ENCODE measurements around the gene SATB1.

- TF ChIP-seq POLR2A (IDR thresholded peaks at IDR 0.05), result no peak
- no peak for TF ChIP-seq CTCF (IDR thresholded peaks at IDR 0.05)
Observed at GRCh38 chr3:18411541-18411940, 13.6 kb downstream of the SATB1 start.
